Urothelium cell line (cell line): ENCODE results near the gene COLEC12.
"Not testable (repeated sequence)": the region's sequence is repeated elsewhere in the genome, so short reads cannot be mapped to it uniquely, and the experiment has no call there.

ENCODE experiments used
- DNase-seq: peaks from one replicate; pipeline ENCODE4 v3.0.0; 2011; ENCODE audit warnings: low spot score, mixed read lengths
- FAIRE-seq: peaks from 2 replicates; lab custom pipeline; 2011; peaks lifted over from hg19 to GRCh38; lab: Jason Lieb, UNC

The COLEC12 gene

GRCh38 chr18:332721-333510 is 167.6 kb downstream of the COLEC12 start:
- no peak for DNase-seq
- no peak for FAIRE-seq

- no peak for DNase-seq
- no peak for FAIRE-seq
Measured at GRCh38 chr18:332007-332406, 168.5 kb downstream of the COLEC12 start.

GRCh38 chr18:331221-331821 is 169.2 kb downstream of the COLEC12 start:
- no peak for FAIRE-seq
- DNase-seq, result no peak

DNA sequence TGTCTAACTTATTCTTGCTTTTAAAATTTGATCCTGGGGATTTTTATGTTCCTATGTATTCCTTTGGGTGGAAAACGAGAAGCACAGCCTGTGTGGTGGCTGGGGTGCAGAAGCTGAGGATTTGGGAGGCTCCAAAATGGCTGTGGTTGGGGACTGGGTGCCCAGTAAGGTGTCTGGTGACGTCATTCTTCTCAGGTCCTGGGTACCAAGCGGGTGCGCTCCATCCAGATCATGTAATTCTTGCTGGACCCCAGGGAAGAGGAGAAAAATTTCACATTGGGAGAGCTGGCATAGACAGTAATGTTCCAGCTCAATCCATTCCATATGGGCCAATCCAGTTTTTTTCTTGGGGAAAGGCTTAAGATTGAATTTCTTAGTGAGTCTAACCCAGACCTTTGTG is 171.6 kb downstream of the COLEC12 start:
- no peak for DNase-seq
- FAIRE-seq, result no peak

DNA sequence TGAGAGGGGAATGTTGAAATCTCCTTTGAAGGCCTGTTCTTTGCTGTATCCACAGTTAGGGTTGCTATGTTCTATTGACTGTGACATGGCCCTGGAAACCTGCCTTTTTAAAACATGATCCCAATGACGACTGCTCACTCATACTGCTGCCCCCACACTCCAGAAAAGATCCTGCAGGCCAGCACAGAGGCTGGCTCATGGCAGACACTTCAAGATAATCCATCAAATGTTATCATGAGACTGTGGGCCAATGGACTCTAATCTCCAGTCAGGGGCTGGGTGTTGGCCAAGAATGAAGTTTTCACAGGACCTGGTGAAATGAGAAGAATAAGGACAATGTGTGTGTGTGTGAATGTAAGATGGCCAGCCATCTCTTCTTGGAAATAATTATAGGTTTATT is 173.7 kb downstream of the COLEC12 start:
- no peak for DNase-seq
- no peak for FAIRE-seq

DNA sequence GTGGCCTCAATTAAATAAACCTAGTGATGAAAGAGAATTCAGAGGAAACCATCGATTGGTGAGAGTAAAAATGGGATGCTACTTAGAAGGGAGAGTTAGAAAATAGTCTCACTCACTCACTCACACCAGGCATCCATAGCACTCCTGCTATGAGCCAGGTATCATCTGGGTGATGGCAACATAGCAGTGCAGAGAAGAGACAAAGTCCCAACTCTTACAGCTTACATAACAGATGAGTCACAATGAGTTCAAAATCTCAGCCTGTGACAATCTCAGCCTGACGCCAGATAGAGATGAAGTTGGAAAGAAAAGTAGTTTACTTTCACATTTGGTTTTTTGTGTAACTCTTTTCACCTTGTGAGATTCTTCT is 177.3 kb downstream of the COLEC12 start:
- DNase-seq (peak; percentile 54), FAIRE-seq (no peak)

DNA sequence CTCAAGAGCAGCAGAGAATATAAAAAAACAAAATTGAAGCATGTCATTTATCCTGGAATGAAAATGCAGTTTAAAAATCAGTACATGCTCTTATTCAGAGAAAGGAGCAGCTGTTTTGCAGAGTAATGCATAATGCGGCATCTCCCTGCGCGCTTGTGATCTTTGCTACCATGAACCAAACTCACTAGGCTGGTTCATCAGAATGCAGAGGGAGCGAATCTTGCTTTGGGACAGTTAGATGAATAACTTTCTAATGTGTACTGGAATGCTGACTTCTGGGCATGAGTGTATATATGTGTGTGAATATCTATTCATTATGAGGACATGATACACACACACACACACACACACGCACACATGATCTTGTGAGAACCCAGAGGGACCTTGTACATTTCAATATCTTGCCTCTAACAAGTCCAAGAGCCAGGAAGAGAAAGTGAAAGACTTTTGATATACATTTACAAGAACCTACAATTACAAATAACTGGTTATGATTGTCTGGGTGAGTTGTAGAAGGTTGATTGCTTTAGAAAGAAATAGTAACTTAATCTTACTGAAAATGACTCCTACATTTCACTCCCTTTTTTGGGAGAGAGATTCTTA is 178.5 kb downstream of the COLEC12 start:
- no peak for DNase-seq
- FAIRE-seq, result no peak

GRCh38 chr18:320155-320554 is 180.3 kb downstream of the COLEC12 start:
- DNase-seq (no peak), FAIRE-seq (no peak)

- DNase-seq (no peak), FAIRE-seq (no peak)
Measured at GRCh38 chr18:319720-320119, 180.8 kb downstream of the COLEC12 start.

DNA sequence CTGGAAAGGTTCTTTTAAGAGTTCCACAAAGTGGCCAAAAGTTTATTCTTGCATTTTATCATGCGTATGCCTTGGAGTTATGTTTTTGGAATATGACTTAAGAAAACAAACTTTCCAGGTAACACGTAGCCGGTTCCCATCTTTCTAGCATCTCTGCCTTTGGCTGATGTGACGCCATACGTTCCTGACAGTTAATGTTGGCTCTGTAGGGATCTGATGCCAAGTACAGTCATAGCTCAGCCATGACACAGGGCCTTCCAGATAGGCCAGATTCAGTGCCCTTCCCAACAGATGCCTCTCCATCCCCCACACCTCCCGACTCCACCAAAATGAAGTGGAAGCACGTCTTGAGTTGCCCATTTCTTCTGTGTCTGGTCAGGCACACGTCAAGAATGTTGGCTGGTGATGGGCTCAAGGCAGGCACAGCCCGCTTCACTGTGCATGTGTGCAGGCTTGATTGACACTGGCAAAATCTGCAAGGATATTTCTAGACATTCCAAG is 181.7 kb downstream of the COLEC12 start:
- FAIRE-seq (no peak), DNase-seq (no peak)

DNA sequence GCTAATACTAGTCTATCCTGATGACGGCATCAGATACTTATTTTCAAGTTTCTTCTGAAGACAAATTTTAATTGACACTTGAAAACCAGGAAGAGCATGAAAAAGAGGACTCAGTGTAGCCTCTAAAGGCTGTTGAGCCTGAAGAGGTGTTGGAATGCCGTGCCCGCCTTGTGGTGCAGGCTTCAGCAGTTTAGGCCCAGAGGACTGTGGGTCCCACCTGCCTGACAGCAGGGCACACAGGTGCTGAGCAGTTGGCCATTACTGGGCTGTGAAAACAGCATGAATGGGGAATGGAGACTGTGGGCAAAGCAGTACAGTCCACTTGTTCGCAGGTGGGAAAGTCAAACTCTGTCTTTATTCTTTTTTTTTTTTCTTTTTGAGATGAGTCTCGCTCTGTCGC is 182.9 kb downstream of the COLEC12 start:
- no peak for FAIRE-seq
- no peak for DNase-seq

DNA sequence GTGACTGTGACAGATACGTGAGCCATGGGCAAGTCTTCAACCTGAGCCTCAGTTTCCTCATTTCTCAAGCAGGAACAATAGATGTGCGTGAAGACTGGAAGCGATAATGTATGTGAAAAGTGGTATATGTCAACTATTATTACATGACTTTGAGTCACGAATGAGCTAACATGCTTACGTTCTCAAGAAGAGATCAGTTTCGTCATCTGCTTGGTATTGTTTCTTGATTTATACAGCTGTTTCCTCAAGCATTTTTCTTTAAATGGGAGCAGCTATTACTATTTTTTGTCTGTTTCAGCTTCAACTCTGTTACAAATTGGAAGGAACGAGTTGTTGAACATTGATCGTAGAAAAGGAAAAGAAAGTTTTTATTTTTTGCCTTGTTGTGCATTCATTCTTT is 184.1 kb downstream of the COLEC12 start:
- no peak for FAIRE-seq
- DNase-seq, result no peak

- no peak for FAIRE-seq
- DNase-seq, result no peak
Measured at GRCh38 chr18:313931-314330, 186.6 kb downstream of the COLEC12 start.

GRCh38 chr18:312415-312814 is 188.1 kb downstream of the COLEC12 start:
- FAIRE-seq (no peak), DNase-seq (no peak)

GRCh38 chr18:310042-310441 is 190.5 kb downstream of the COLEC12 start:
- FAIRE-seq, result no peak

DNA sequence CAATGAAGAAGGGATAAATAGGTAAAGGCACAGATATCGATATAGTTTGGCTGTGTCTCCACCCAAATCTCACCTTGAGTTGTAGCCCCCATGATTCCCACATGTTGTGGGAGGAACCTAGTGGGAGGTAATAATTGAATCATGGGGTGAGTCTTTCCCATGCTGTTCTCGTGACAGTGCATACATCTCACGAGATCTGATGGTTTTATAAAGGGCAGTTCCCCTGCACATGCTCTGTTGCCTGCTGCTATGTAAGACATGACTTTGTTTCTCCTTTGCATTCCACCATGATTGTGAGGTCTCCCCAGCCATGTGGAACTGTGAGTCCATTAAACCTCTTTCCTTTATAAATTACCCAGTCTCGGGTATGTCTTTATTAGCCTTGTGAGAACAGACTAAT is 192.4 kb downstream of the COLEC12 start:
- FAIRE-seq, DNase-seq: not testable (repeated sequence)

More at GRCh38 chr18:310042-310441, 190.5 kb downstream of the COLEC12 start:
- no peak for DNase-seq

- DNase-seq, result no peak
- FAIRE-seq, result no peak
Measured at GRCh38 chr18:306608-307255, 193.8 kb downstream of the COLEC12 start.

GRCh38 chr18:305003-305501 is 195.4 kb downstream of the COLEC12 start:
- FAIRE-seq (no peak), DNase-seq (no peak)

DNA sequence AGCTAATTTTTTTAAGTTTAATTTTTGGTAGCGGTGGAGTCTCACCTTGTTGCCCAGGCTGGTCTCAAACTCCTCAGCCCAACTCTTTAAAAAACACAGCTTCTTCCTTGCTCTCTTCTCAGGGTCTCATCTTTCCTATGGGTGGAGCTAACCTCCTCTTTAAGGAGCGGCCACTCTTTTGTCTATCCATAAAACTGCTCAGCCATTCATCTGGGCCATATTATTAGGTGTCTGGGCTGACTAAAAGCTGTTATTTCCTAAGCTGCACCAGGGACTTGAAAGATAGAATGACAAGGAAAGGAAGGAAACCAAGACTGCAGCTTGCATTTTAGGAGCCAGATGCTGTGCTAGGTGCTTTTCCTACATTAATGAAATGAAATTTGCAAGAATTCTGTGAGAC is 196.9 kb downstream of the COLEC12 start:
- FAIRE-seq, result no peak
- DNase-seq, result no peak

GRCh38 chr18:303011-303410 is 197.5 kb downstream of the COLEC12 start:
- FAIRE-seq, result no peak
- no peak for DNase-seq

- no peak for DNase-seq
Measured at GRCh38 chr18:302097-302496, 198.4 kb downstream of the COLEC12 start.

More at GRCh38 chr18:302097-302496, 198.4 kb downstream of the COLEC12 start:
- no peak for FAIRE-seq
